ENCODE measurements around the gene FHL2. TPM values are rescaled to one million over a fixed set of nuclear protein-coding genes. Genes with fewer than 3 reads are reported as not detected.

The FHL2 gene
- total and polyA plus RNA-seq, 9 of the 15 experiments (the other 6 are each of a cell fraction or from before 2014, with no cell fraction given): 7.5 to 33.1 (median 23.9) TPM

- TF ChIP-seq, protein P1, sequence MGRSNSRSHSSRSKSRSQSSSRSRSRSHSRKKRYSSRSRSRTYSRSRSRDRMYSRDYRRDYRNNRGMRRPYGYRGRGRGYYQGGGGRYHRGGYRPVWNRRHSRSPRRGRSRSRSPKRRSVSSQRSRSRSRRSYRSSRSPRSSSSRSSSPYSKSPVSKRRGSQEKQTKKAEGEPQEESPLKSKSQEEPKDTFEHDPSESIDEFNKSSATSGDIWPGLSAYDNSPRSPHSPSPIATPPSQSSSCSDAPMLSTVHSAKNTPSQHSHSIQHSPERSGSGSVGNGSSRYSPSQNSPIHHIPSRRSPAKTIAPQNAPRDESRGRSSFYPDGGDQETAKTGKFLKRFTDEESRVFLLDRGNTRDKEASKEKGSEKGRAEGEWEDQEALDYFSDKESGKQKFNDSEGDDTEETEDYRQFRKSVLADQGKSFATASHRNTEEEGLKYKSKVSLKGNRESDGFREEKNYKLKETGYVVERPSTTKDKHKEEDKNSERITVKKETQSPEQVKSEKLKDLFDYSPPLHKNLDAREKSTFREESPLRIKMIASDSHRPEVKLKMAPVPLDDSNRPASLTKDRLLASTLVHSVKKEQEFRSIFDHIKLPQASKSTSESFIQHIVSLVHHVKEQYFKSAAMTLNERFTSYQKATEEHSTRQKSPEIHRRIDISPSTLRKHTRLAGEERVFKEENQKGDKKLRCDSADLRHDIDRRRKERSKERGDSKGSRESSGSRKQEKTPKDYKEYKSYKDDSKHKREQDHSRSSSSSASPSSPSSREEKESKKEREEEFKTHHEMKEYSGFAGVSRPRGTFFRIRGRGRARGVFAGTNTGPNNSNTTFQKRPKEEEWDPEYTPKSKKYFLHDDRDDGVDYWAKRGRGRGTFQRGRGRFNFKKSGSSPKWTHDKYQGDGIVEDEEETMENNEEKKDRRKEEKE (IDR thresholded peaks at IDR 0.05; ENCODE audit: borderline replicate concordance in 1 of 2, control insufficient read depth in 1 of 2, low read depth in 2 of 2, low read length in 1 of 2): no peak
- no peak for TF ChIP-seq HMGXB4 (CRISPR knock-in tag; IDR thresholded peaks at IDR 0.05)
- no peak for TF ChIP-seq ILF3 (IDR thresholded peaks at IDR 0.05; ENCODE audit: borderline replicate concordance)
- TF ChIP-seq POLR2B (IDR thresholded peaks at IDR 0.05; ENCODE audit: low read depth, partially characterized antibody): peak; percentile 58
- TF ChIP-seq HDAC6 (IDR thresholded peaks at IDR 0.05; ENCODE audit: low read depth, low read length): no peak
- TF ChIP-seq, protein P2, sequence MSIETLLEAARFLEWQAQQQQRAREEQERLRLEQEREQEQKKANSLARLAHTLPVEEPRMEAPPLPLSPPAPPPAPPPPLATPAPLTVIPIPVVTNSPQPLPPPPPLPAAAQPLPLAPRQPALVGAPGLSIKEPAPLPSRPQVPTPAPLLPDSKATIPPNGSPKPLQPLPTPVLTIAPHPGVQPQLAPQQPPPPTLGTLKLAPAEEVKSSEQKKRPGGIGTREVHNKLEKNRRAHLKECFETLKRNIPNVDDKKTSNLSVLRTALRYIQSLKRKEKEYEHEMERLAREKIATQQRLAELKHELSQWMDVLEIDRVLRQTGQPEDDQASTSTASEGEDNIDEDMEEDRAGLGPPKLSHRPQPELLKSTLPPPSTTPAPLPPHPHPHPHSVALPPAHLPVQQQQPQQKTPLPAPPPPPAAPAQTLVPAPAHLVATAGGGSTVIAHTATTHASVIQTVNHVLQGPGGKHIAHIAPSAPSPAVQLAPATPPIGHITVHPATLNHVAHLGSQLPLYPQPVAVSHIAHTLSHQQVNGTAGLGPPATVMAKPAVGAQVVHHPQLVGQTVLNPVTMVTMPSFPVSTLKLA (conservative IDR thresholded peaks at IDR 0.05): peak; percentile 92 to 97
- no peak for TF ChIP-seq ZFP91 (CRISPR knock-in tag; IDR thresholded peaks at IDR 0.05)
- TF ChIP-seq RFX1 (IDR thresholded peaks at IDR 0.05): peak; percentile 86
- no peak; the same call in 1 of the 2 replicates for TF ChIP-seq TARDBP (IDR thresholded peaks at IDR 0.05)
- TF ChIP-seq TFAM (CRISPR knock-in tag; conservative IDR thresholded peaks at IDR 0.05): no peak
- TF ChIP-seq MBD2 (IDR thresholded peaks at IDR 0.05; ENCODE audit: borderline replicate concordance, low read depth): peak; percentile 23
- no peak for TF ChIP-seq E4F1 (CRISPR knock-in tag; IDR thresholded peaks at IDR 0.05; ENCODE audit: borderline replicate concordance)
- TF ChIP-seq ZNF830 (CRISPR knock-in tag; IDR thresholded peaks at IDR 0.05): no peak
Observed at GRCh38 chr2:105337122-105338019, 61.5 kb downstream of the FHL2 start, which contains the start of gene C2orf49 (continued).
